Body of pancreas (tissue), 4 donors: ENCODE results near the gene ZNHIT6. TPM values are rescaled to one million over a fixed set of nuclear protein-coding genes. Genes with fewer than 3 reads are reported as not detected.

ENCODE experiments used
- ATAC-seq: fragments of 150-250 bp; one replicate; pipeline ENCODE4 v1.9.1; 2016
- DNase-seq, 4 donors: peaks; one replicate each; pipeline ENCODE4 v3.0.0-alpha.2; 2019
- H3K27ac ChIP-seq, 4 donors: fragments of 200-600 bp; sonication (generic); 1 replicate in 3 of 4; 2 replicates in 1 of 4; pipeline versions ENCODE4 v1.5.1 to v1.6.1; 2016 to 2019; ENCODE audit warnings: mild to moderate bottlenecking in 1 of 4, mixed read lengths in 1 of 4, moderate library complexity in 1 of 4
- H3K27me3 ChIP-seq, 2 donors: fragments of 200-600 bp; sonication (generic); one replicate each; pipeline ENCODE4 v1.6.0; 2016; ENCODE audit warnings: mild to moderate bottlenecking in 1 of 2
- H3K36me3 ChIP-seq, 2 donors: fragments of 200-600 bp; sonication (generic); replicated peaks in 1 of 2; 2 replicates each; pipeline ENCODE4 v1.5.1; 2016; ENCODE audit warnings: low read depth in 2 of 2; ENCODE audit not compliant: insufficient read depth in 1 of 2
- H3K4me1 ChIP-seq: fragments of 200-600 bp; sonication (generic); one replicate; pipeline ENCODE4 v1.6.0; 2016
- H3K4me3 ChIP-seq, 2 donors: fragments of 200-600 bp; sonication (generic); 1 replicate in 1 of 2; 2 replicates in 1 of 2; pipeline ENCODE4 v1.5.1; 2016 to 2019
- H3K9me3 ChIP-seq, 3 donors: fragments of 200-600 bp; sonication (generic); 1 replicate in 2 of 3; 2 replicates in 1 of 3; pipeline ENCODE4 v1.5.1; 2016
- CTCF ChIP-seq, 7 experiments: fragments of 450-650 bp in 4 of 7; fragments of 200-600 bp in 3 of 7; sonication (generic) in 3 of 7; IDR thresholded peaks; one replicate each; pipeline ENCODE4 v1.5.1; 2016 to 2019; ENCODE audit warnings: antibody characterized with exemption in 7 of 7
- POLR2A ChIP-seq, 3 donors: fragments of 450-650 bp; IDR thresholded peaks; one replicate each; pipeline ENCODE4 v1.6.1; 2016; ENCODE audit warnings: antibody characterized with exemption in 3 of 3, mild to moderate bottlenecking in 2 of 3
- WGBS, 2 donors: methylation state at CpG; one replicate each; pipeline ENCODE4 v1.1.5; 2017; 5-methylcytosine and 5-hydroxymethylcytosine counted together
- intact Hi-C: fragments of 100-400 bp; cut with DNase I; formaldehyde crosslinking; loops from one replicate; pipeline ENCODE4 v1.15.1; 2023
- total RNA-seq, 2 donors: library from RNA; depleted of rRNA; stranded (reverse); fragments of >200 nt; gene quantifications; one replicate each; pipeline ENCODE4 v1.1.0, GENCODE V29; 2016

Gene ZNHIT6
- total RNA-seq, 2 donors from 2014 or later: 4.9 to 6.5 TPM

DNA sequence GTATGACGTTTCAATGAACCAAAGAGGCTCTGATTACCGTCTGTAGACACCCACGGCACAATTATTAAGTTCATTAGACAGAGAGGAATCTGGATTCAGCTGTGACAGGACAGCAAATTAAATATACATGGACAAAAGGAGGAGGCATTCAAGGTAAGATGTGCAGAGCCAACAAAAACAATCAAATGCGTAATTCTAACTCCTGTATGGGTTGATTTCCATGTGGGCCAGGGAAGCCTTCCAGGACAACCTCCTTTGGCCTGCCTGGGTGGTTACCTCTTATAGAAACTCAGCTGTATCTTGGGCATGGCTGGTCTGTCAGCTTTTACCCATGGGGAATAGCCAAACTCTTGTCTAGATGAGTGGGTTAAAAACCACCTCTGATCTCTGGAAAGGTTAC, 83.9 kb downstream of the ZNHIT6 start:
- TF ChIP-seq CTCF (IDR thresholded peaks at IDR 0.05): no peak
- no peak for TF ChIP-seq POLR2A (IDR thresholded peaks at IDR 0.05)
- H3K36me3 ChIP-seq: no peaks in the 10 kb centered on the region
- 87 to 89% methylated on average over 4 of the region's 4 CpGs for WGBS, 2 donors
- ATAC-seq (no peak), DNase-seq (no peak)
- no peaks in the 10 kb centered on the region for H3K9me3 ChIP-seq
- H3K4me1 ChIP-seq: peaks cover 11% of the 10 kb centered on the region
- H3K4me3 ChIP-seq: no peak overlapping the region
- H3K27ac ChIP-seq: no peak overlapping the region
- intact Hi-C loops: no loop called here
- no peaks in the 10 kb centered on the region for H3K27me3 ChIP-seq

GRCh38 chr1:85623061-85623471, 85.2 kb downstream of the ZNHIT6 start:
- Histone ChIP-seq H3K36me3 (no peaks in the 10 kb centered on the region), H3K27me3 (no peaks in the 10 kb centered on the region), H3K27ac (no peak overlapping the region), H3K4me1 (no peaks in the 10 kb centered on the region), H3K9me3 (no peaks in the 10 kb centered on the region), H3K4me3 (no peak overlapping the region)
- 79 to 100% methylated on average over 1 of the region's 1 CpG for WGBS, 2 donors
- intact Hi-C loops: no loop called here
- DNase-seq: no peak
- TF ChIP-seq CTCF (IDR thresholded peaks at IDR 0.05): no peak
- TF ChIP-seq POLR2A (IDR thresholded peaks at IDR 0.05): no peak
- ATAC-seq: no peak

GRCh38 chr1:85621430-85621829, 86.8 kb downstream of the ZNHIT6 start:
- 75 to 92% methylated on average over 1 of the region's 1 CpG for WGBS, 2 donors
- Histone ChIP-seq H3K27me3 (no peaks in the 10 kb centered on the region), H3K36me3 (no peaks in the 10 kb centered on the region), H3K27ac (no peak overlapping the region), H3K4me1 (no peaks in the 10 kb centered on the region), H3K9me3 (no peaks in the 10 kb centered on the region), H3K4me3 (no peak overlapping the region)
- intact Hi-C loops: no loop called here
- no peak for ATAC-seq
- DNase-seq: no peak
- TF ChIP-seq CTCF (IDR thresholded peaks at IDR 0.05) (no peak), POLR2A (IDR thresholded peaks at IDR 0.05) (no peak)

DNA sequence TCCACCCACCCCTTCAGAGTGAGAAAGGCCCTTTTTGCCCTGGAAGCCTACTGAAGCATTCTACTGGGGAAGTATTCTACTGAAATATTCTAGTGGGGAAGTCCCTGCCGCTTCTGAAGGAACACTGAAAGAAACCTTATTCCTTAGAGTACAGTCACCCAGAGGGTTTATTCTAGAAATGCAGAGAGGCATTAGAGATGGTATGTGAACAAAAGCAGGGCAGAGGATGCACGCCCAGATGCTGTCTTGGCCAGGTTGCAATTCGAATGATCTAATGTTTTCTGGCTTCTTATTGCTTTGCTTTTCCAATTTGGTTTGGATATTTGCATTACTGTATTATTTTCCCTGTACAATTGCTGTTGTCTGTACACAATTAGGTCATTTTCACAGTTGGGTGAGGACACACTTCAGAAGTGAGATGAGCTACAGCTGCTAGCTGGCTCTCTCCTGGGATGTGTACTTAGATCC, 90.6 kb downstream of the ZNHIT6 start:
- WGBS, 2 donors: 70 to 74% methylated on average over 3 of the region's 3 CpGs
- no peaks in the 10 kb centered on the region for H3K36me3 ChIP-seq
- no peaks in the 10 kb centered on the region for H3K9me3 ChIP-seq
- intact Hi-C loops: no loop called here
- no peak overlapping the region for H3K27ac ChIP-seq
- no peak for DNase-seq
- no peak overlapping the region for H3K4me3 ChIP-seq
- TF ChIP-seq POLR2A (IDR thresholded peaks at IDR 0.05) (no peak), CTCF (IDR thresholded peaks at IDR 0.05) (no peak)
- ATAC-seq: no peak
- H3K4me1 ChIP-seq: peaks cover 6% of the 10 kb centered on the region
- H3K27me3 ChIP-seq: no peaks in the 10 kb centered on the region

- no peak overlapping the region for H3K4me3 ChIP-seq
- no peak for ATAC-seq
- intact Hi-C loops: no loop called here
- H3K4me1 ChIP-seq: peaks cover 14% of the 10 kb centered on the region
- no peaks in the 10 kb centered on the region for H3K36me3 ChIP-seq
- no peak for DNase-seq
- H3K9me3 ChIP-seq: no peaks in the 10 kb centered on the region
- TF ChIP-seq CTCF (IDR thresholded peaks at IDR 0.05): no peak
- no peak for TF ChIP-seq POLR2A (IDR thresholded peaks at IDR 0.05)
- no peaks in the 10 kb centered on the region for H3K27me3 ChIP-seq
- no peak overlapping the region for H3K27ac ChIP-seq
- WGBS, 2 donors: 92 to 97% methylated on average over 3 of the region's 3 CpGs
Measured at GRCh38 chr1:85616736-85617135, 91.5 kb downstream of the ZNHIT6 start.
